Vagina (tissue), 2 donors: Measurements from ENCODE around the gene EIF2D. TPM values are rescaled to one million over a fixed set of nuclear protein-coding genes. Genes with fewer than 3 reads are reported as not detected.

Experiments
- DNase-seq, 2 donors: peaks; one replicate each; pipeline ENCODE4 v3.0.0-alpha.2; 2017; ENCODE audit errors: extremely low spot score in 2 of 2
- H3K27ac ChIP-seq: fragments of 200-600 bp; sonication (generic); one replicate; pipeline ENCODE4 v1.5.1; 2019
- H3K27me3 ChIP-seq: fragments of 200-600 bp; sonication (generic); one replicate; pipeline ENCODE4 v1.5.1; 2019
- H3K36me3 ChIP-seq, 2 donors: fragments of 200-600 bp; sonication (generic); one replicate each; pipeline ENCODE4 v1.5.1; 2017 to 2019
- H3K4me1 ChIP-seq: fragments of 200-600 bp; sonication (generic); one replicate; pipeline ENCODE4 v1.5.1; 2019
- H3K4me3 ChIP-seq, 2 donors: fragments of 200-600 bp; sonication (generic); 1 replicate in 1 of 2; 2 replicates in 1 of 2; pipeline ENCODE4 v1.5.1; 2016 to 2019
- H3K9me3 ChIP-seq: fragments of 200-600 bp; sonication (generic); one replicate; pipeline ENCODE4 v1.5.1; 2019
- CTCF ChIP-seq, 3 experiments: fragments of 450-650 bp in 2 of 3; fragments of 200-600 bp in 1 of 3; sonication (generic) in 1 of 3; IDR thresholded peaks; one replicate each; pipeline ENCODE4 v1.5.1; 2017 to 2019; ENCODE audit warnings: antibody characterized with exemption in 3 of 3, mild to moderate bottlenecking in 2 of 3, moderate library complexity in 2 of 3
- POLR2A ChIP-seq, 2 donors: fragments of 450-650 bp; IDR thresholded peaks; one replicate each; pipeline ENCODE4 v1.6.1; 2017; ENCODE audit warnings: antibody characterized with exemption in 2 of 2, mild to moderate bottlenecking in 2 of 2, moderate library complexity in 2 of 2
- POLR2AphosphoS5 ChIP-seq, 2 donors: sonication (generic); formaldehyde crosslinking; IDR thresholded peaks; one replicate each; pipeline ENCODE4 v1.9.0; 2017; ENCODE audit warnings: antibody characterized with exemption in 2 of 2, mild to moderate bottlenecking in 2 of 2, low read depth in 1 of 2; ENCODE audit not compliant: insufficient read depth in 1 of 2
- intact Hi-C: fragments of 100-400 bp; cut with DNase I; formaldehyde crosslinking; loops from one replicate; pipeline ENCODE4 v1.15.1; 2023
- total RNA-seq: library from RNA; depleted of rRNA; stranded (reverse); fragments of >200 nt; gene quantifications from one replicate; pipeline ENCODE4 v1.2.3, GENCODE V29; 2016

EIF2D gene
- total RNA-seq, 1 donor from 2014 or later: 48.9 TPM

GRCh38 chr1:206606867-206607266, 5.4 kb downstream of the EIF2D start:
- no peaks in the 10 kb centered on the region for H3K27me3 ChIP-seq
- intact Hi-C loops: no loop called here
- H3K4me3 ChIP-seq: no peak overlapping the region
- H3K27ac ChIP-seq: no peak overlapping the region
- H3K4me1 ChIP-seq: peaks cover 9% of the 10 kb centered on the region
- TF ChIP-seq POLR2A (IDR thresholded peaks at IDR 0.05): no peak
- TF ChIP-seq CTCF (IDR thresholded peaks at IDR 0.05): no peak
- no peak for TF ChIP-seq POLR2AphosphoS5 (IDR thresholded peaks at IDR 0.05; ENCODE audit: insufficient read depth in 1 of 2, low read depth in 1 of 2)
- no peaks in the 10 kb centered on the region for H3K9me3 ChIP-seq
- H3K36me3 ChIP-seq: peaks cover 5 to 67% of the 10 kb centered on the region in 2 donors
- no peak for DNase-seq

- no peaks in the 10 kb centered on the region for H3K4me1 ChIP-seq
- H3K4me3 ChIP-seq: no peak overlapping the region
- intact Hi-C loops: no loop called here
- H3K36me3 ChIP-seq: peaks cover 5 to 86% of the 10 kb centered on the region in 2 donors
- H3K27ac ChIP-seq: no peak overlapping the region
- H3K27me3 ChIP-seq: no peaks in the 10 kb centered on the region
- H3K9me3 ChIP-seq: no peaks in the 10 kb centered on the region
- TF ChIP-seq POLR2A (IDR thresholded peaks at IDR 0.05) (no peak), CTCF (IDR thresholded peaks at IDR 0.05) (no peak), POLR2AphosphoS5 (IDR thresholded peaks at IDR 0.05; ENCODE audit: insufficient read depth in 1 of 2, low read depth in 1 of 2) (no peak)
- no peak for DNase-seq
Observed at GRCh38 chr1:206604861-206605260, 7.4 kb downstream of the EIF2D start.

- Histone ChIP-seq H3K27ac (no peak overlapping the region), H3K9me3 (no peaks in the 10 kb centered on the region), H3K36me3 (peaks cover 5 to 93% of the 10 kb centered on the region in 2 donors), H3K4me1 (no peaks in the 10 kb centered on the region), H3K4me3 (no peak overlapping the region), H3K27me3 (no peaks in the 10 kb centered on the region)
- DNase-seq: no peak
- TF ChIP-seq CTCF (IDR thresholded peaks at IDR 0.05): no peak
- TF ChIP-seq POLR2AphosphoS5 (IDR thresholded peaks at IDR 0.05; ENCODE audit: insufficient read depth in 1 of 2, low read depth in 1 of 2): no peak
- no peak for TF ChIP-seq POLR2A (IDR thresholded peaks at IDR 0.05)
- intact Hi-C loops: no loop called here
Observed at GRCh38 chr1:206600527-206600926, 11.7 kb downstream of the EIF2D start.

GRCh38 chr1:206596319-206596666, 16.0 kb downstream of the EIF2D start:
- DNase-seq: no peak
- Histone ChIP-seq H3K36me3 (peaks cover 0 to 93% of the 10 kb centered on the region in 2 donors), H3K4me3 (no peak overlapping the region), H3K4me1 (peaks cover 3% of the 10 kb centered on the region), H3K27me3 (no peaks in the 10 kb centered on the region), H3K27ac (no peak overlapping the region), H3K9me3 (no peaks in the 10 kb centered on the region)
- intact Hi-C loops: no loop called here
- no peak for TF ChIP-seq CTCF (IDR thresholded peaks at IDR 0.05)
- no peak for TF ChIP-seq POLR2AphosphoS5 (IDR thresholded peaks at IDR 0.05; ENCODE audit: insufficient read depth in 1 of 2, low read depth in 1 of 2)
- no peak for TF ChIP-seq POLR2A (IDR thresholded peaks at IDR 0.05)

GRCh38 chr1:206595581-206596318, 16.5 kb downstream of the EIF2D start:
- H3K27me3 ChIP-seq: no peaks in the 10 kb centered on the region
- H3K9me3 ChIP-seq: no peaks in the 10 kb centered on the region
- intact Hi-C loops: no loop called here
- H3K27ac ChIP-seq: no peak overlapping the region
- H3K36me3 ChIP-seq: peaks cover 0 to 88% of the 10 kb centered on the region in 2 donors
- TF ChIP-seq CTCF (IDR thresholded peaks at IDR 0.05) (no peak), POLR2A (IDR thresholded peaks at IDR 0.05) (no peak), POLR2AphosphoS5 (IDR thresholded peaks at IDR 0.05; ENCODE audit: insufficient read depth in 1 of 2, low read depth in 1 of 2) (no peak)
- no peak overlapping the region for H3K4me3 ChIP-seq
- peaks cover 8% of the 10 kb centered on the region for H3K4me1 ChIP-seq
- DNase-seq: no peak
